Mesothelial cell of epicardium (in vitro differentiated cells): Measurements from ENCODE around the gene TSHR. TPM values are rescaled to one million over a fixed set of nuclear protein-coding genes. Genes with fewer than 3 reads are reported as not detected.

ENCODE experiments used
- DNase-seq, 2 experiments: peaks; one replicate each; pipeline ENCODE4 v3.0.0; 2021; ENCODE audit warnings: low spot score in 2 of 2; ENCODE audit not compliant: unreplicated experiment in 2 of 2
- H3K27ac Mint-ChIP-seq: 2 replicates; pipeline ENCODE4 v1.8.0; 2021; ENCODE audit warnings: mixed read lengths
- H3K27me3 Mint-ChIP-seq: 2 replicates; pipeline ENCODE4 v1.8.0; 2021; ENCODE audit warnings: low read depth, mixed read lengths
- H3K36me3 Mint-ChIP-seq: 2 replicates; pipeline ENCODE4 v1.8.0; 2021; ENCODE audit warnings: mixed read lengths
- H3K4me1 Mint-ChIP-seq: 2 replicates; pipeline ENCODE4 v1.8.0; 2021; ENCODE audit warnings: mixed read lengths
- H3K4me3 Mint-ChIP-seq: 2 replicates; pipeline ENCODE4 v1.8.0; 2021; ENCODE audit warnings: mild to moderate bottlenecking, moderate library complexity, mixed read lengths
- H3K9me3 Mint-ChIP-seq: 2 replicates; pipeline ENCODE4 v1.8.0; 2021; ENCODE audit warnings: mixed read lengths
- CTCF ChIP-seq: fragments of 200-600 bp; sonication (generic); IDR thresholded peaks from one replicate; pipeline ENCODE4 v1.5.0; 2021; ENCODE audit warnings: antibody characterized with exemption; ENCODE audit not compliant: unreplicated experiment
- total RNA-seq: library from RNA; stranded (reverse); gene quantifications from 3 replicates; pipeline ENCODE4 v1.2.1, GENCODE V29; 2021

The TSHR gene
- total RNA-seq, 1 donor from 2014 or later: not detected

DNA sequence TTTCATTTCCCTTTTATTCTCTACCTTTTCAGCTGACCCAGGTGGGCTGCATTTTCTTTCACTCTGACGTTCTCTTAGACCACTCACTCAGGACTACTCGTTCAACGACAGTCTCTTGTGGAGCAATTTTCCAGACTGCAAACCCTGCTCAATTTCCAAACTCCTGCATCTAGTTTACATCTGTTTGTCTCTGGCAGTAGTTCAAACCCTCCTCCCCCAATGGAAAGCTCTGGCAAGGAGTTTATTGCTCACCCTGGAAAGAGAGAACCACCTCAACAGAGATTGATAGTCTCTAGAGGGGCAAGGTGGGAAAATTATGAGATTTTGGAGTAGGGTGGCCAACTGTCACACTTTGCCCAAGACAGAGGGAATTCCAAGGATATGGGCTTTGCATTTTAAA, 130.2 kb downstream of the TSHR start:
- TF ChIP-seq CTCF: no peak
- H3K27me3 Mint-ChIP-seq: peaks cover 19% of the 10 kb centered on the region
- H3K27ac Mint-ChIP-seq: no peak overlapping the region
- no peak for DNase-seq
- H3K4me1 Mint-ChIP-seq: no peaks in the 10 kb centered on the region
- H3K4me3 Mint-ChIP-seq: no peak overlapping the region
- no peaks in the 10 kb centered on the region for H3K36me3 Mint-ChIP-seq
- no peaks in the 10 kb centered on the region for H3K9me3 Mint-ChIP-seq

GRCh38 chr14:81087230-81087629, 131.8 kb downstream of the TSHR start:
- DNase-seq: no peak
- Mint-ChIP-seq H3K27ac (no peak overlapping the region), H3K9me3 (no peaks in the 10 kb centered on the region), H3K27me3 (peaks cover 24% of the 10 kb centered on the region), H3K4me1 (no peaks in the 10 kb centered on the region), H3K4me3 (no peak overlapping the region), H3K36me3 (no peaks in the 10 kb centered on the region)
- TF ChIP-seq CTCF: no peak

DNA sequence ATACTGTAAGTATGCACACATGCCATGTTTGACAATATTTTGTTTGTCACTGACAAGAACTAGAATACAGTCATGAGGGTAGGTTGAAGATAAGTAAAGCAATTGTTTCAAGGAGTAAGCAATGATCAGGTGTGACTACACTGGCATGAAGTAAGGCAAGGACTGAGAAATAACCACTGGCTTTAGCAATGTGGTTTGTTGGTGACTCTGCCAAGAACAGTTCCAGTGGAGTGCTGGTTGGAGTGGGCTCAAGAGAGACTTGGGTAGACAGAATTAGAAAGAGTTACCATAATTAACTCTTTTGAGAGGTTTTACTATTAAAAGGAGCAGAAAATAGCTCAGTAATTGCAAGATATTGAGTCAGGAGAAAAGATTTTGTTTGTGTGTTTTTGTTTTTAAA, 135.7 kb downstream of the TSHR start:
- no peaks in the 10 kb centered on the region for H3K36me3 Mint-ChIP-seq
- no peaks in the 10 kb centered on the region for H3K4me1 Mint-ChIP-seq
- no peak overlapping the region for H3K4me3 Mint-ChIP-seq
- H3K27ac Mint-ChIP-seq: no peak overlapping the region
- H3K27me3 Mint-ChIP-seq: peaks cover 20% of the 10 kb centered on the region
- no peak for TF ChIP-seq CTCF
- no peak for DNase-seq
- H3K9me3 Mint-ChIP-seq: no peaks in the 10 kb centered on the region

DNA sequence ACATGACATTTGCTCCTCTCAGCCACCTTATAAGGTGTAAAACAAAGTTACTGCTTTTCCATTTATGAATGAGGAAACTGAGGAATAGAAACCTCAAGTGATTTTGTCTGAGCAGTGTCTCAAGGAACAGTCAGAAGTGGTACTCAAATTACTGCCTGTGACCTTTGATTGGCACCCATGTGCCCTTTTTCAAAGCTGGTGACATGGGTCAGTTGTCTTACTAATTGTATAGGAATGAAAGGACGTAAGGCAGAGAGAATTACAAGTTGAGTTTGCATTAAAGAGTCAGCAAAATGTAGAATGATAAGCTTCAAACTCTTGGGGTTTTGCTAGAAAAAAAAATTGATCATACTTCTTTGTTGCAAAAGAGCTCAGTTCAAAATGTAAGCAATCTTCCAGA, 136.2 kb downstream of the TSHR start:
- Mint-ChIP-seq H3K4me3 (no peak overlapping the region), H3K4me1 (no peaks in the 10 kb centered on the region), H3K9me3 (no peaks in the 10 kb centered on the region), H3K27me3 (peaks cover 22% of the 10 kb centered on the region), H3K27ac (no peak overlapping the region), H3K36me3 (no peaks in the 10 kb centered on the region)
- TF ChIP-seq CTCF: no peak
- no peak for DNase-seq

- no peak for TF ChIP-seq CTCF
- Mint-ChIP-seq H3K27ac (no peak overlapping the region), H3K9me3 (no peaks in the 10 kb centered on the region), H3K4me1 (no peaks in the 10 kb centered on the region), H3K4me3 (no peak overlapping the region), H3K36me3 (no peaks in the 10 kb centered on the region), H3K27me3 (peaks cover 22% of the 10 kb centered on the region)
- DNase-seq: no peak
These were observed 138.2 kb downstream of the TSHR start for GRCh38 chr14:81093651-81094050.

DNA sequence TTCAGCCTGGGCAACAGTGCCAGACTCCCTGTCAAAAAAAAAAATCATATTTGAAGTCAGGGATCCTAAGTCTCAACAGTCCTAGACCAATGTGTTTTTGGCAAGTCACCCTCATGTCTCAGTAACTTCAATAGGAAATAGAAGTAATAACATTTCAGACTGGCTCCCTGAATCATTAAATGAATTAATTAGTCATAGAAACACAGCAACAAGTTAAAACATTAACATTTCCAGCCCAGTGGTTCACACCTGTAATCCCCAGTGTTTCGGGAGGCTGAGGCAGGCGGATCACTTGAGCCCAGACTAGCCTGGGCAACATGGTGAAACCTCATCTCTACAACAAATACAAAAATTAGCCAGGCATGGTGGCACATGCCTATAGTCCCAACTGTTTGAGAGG, 140.1 kb downstream of the TSHR start:
- Mint-ChIP-seq H3K4me3 (no peak overlapping the region), H3K27ac (no peak overlapping the region), H3K4me1 (no peaks in the 10 kb centered on the region), H3K27me3 (peaks cover 17% of the 10 kb centered on the region), H3K9me3 (no peaks in the 10 kb centered on the region), H3K36me3 (no peaks in the 10 kb centered on the region)
- no peak for TF ChIP-seq CTCF
- DNase-seq: no peak
